HG02798 (cell line): ENCODE results near the gene ARHGAP5.

Experiments used
- ATAC-seq: cut with Tn5 transposase; IDR thresholded peaks from one replicate; pipeline ENCODE4 v1.9.1; 2021; ENCODE audit warnings: mild to moderate bottlenecking; ENCODE audit not compliant: unreplicated experiment, poor library complexity

The ARHGAP5 gene

DNA sequence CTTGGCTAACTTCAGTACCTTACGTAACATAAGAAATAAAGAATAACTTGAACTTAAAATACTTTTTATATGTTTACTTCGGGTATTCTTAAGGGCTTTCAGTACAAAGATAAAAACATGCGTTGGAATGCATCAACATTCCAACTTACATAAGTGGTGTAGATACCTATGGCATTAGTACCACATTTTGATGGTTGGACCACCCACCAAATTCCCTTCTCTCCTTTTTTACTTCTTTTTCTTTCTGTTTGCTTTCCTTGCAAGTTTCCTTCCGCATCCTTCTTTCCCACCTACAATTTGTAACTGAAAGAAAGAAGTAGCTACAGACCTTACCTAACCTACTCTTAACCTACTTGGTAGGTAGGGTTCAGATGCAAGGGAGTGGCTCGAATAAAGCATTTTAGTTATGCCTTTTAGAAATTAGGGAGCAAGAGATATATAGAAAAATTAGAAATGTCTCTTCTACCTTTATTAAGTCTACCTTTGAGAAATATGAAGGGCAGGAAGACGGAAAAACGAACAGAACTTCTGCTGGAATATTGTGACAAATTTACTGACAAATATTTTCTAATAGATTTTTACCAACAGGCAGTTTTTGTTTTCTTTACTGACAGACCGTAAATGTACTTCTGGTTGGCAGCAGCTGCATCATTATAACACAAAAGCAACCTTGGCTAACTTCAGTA is 2.1 kb upstream of the ARHGAP5 start:
- no peak for ATAC-seq

DNA sequence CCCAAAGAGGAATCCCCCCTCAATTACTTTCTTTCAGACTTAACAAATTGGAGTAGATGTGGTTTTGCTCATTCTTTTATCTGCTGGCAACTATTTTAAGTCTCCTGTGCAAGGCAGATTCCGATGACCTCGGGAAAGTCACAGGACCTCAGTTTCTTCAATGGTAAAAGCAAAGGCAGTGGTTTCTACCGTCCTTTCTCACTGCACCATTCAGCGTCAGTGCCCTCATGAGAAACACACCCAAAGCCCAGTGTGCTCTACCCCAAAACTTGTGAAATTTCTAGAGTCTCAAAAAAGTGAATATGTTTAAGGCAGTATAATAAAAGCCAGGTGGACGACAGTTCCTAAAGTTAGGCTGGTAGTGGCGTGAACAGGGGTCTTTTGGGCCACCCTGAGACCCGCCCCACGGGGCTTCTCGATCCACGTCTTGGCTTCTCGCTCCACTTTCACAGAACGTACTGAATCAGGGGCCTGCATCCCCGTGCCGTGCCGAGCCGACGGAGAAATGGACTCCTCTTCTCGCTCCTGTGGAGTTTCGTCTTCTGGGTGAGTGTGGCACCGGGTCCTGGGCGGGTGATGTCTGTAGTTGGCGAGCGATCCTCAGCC is 1.3 kb upstream of the ARHGAP5 start:
- ATAC-seq = peak; percentile 23

DNA sequence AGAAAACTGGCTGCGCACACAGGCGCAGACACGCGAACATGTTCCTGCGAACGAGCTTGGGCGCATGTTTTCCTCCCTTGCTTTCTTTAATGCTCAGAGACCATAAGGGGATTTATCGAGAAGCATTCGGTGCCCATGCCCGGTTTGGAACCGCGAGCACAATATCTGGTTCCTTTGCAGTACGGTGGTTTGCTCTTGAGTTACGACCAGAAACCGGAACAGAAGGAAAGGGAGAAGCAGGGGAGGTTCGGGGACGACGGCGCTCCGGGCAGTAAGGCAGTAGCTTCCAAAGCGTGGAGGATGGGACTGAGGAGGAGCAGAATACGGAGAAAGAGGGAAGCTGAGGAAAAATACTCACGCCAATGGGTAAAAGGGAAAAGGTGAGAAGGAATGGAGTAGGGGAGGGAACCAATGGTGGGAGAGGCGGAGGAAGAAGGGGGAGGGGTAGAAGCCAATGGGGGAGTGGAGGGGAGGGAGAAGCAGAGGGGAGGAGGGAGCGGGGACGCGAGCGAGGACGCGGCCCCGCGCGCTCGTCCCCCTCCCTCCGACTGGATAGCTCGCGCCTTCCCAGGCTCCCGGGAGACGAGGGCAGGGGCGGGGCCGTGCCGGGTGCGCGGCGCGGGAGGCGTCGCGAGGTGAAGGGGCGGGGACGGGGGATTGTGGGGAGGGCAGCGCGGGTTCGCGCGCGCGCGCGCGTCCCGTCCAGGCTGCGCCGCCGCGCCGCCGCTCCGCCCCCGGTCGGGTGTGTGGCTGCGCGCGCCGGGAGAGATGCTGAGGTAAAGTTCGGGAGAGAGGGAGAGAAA is 625 bp upstream of the ARHGAP5 start:
- ATAC-seq = peak; percentile 75

DNA sequence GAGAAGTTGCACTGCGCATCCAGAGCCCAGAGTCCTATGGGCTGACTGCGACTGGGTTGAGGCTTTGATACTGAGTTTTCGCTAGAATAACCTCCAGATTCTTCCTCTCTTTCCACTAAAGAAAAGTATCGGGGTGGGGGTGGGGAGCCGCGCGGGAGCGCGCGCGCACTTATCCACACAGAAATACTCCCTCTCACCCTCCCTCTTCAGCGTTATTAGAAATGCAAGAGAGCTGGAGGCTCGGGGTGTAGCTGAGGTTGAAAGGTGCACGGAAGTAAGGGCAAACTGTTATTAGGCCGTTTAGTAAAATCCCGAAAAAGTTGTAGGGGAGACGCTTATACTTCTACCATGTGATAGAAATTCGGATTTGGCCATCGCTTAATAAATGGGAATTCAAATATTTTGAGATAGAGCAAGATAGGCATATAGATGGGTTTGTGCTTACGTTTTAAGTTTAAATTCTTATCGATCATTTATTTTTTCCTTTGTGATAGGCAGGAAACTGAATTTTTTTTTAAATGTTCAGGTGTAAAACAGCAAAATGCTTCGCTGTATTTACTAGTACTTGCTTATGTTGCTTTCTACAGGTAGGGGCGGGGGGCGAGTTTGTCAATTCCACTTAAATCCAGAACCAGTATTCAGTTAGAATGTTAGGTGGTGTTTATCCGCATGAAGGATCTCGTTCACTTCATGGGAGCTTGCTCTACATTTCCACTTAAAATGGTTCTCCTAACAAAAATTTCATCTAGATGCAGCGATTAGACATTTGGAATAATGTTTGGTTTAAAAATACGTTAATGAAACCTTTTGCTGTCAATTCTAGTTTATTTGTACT is 1.1 kb downstream of the ARHGAP5 start:
- peak; percentile 12 for ATAC-seq

DNA sequence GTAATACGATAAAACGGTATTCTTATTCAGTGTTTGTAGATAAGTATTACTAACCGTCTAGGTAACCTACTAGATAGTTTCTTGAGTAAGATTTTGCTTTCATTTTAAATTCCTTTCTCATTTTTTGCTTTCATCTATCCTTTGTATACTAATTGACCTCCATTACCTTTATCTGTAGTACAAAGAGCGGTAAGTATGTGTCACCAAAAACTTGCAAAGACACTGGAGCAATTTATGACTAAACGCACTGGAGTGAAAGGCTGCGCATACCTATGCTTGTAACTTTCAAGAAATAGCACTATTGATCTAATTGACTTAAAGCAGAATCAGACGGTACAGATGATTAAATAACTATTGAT is 1.7 kb downstream of the ARHGAP5 start:
- no peak for ATAC-seq

DNA sequence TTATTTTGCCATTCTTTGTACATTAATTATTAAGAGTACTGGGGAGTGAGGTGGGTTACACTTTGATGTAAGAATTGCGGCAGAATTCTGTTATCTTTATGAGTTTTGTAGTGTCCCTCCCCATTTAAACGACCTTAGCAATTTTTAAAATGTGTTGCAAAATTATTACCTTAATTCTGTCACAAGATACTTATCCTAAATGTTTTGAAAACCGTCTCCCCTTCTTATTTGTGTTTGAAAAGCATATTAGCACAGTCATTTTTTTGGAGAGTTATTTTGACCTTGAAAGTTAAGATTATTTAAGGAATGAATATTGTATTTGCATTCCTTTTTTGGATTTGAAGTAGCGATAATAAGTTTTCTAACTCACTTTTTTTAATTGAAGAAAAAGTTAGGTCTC is 2.2 kb downstream of the ARHGAP5 start:
- no peak for ATAC-seq

DNA sequence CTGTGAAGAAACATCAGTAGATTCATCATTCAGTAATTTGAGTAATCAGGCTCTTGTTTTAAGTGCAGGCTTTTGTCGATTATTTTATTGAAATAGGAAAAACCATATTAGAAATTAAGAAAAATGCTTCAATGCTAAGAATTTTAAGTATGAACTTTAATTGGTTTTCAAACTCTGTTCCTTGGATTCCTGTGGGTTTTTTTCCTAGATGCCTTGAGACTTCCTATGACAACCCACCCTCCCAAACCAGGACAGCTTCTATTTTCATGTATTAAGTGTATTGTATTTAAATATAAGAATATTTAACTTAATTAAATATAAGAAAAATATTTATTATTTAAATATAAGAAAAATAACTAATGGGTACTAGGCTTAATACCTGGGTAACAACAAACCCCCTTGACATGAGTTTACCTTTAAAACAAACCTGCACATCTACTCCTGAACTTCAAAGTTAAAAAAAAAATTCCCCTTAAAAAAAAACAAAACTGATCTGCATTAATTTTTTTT is 3.0 kb downstream of the ARHGAP5 start:
- no peak for ATAC-seq

DNA sequence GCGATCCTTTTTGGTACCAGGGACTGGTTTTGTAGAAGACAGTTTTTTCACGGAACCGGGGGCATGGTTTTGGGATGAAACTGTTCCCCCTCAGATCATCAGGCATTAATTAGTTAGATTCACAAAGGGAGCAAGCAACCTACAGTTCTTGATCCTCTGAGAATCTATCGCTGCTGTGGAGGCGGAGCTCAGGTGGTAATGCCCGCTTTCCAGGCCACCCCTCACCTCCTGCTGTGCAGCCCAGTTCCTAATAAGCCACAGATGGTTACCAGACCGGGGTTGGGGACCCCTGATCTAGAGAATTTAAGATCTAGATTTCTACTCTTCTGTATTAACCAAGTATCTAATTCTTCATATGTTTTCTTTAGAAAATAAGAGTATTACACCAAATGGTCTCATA is 4.8 kb downstream of the ARHGAP5 start:
- no peak for ATAC-seq

DNA sequence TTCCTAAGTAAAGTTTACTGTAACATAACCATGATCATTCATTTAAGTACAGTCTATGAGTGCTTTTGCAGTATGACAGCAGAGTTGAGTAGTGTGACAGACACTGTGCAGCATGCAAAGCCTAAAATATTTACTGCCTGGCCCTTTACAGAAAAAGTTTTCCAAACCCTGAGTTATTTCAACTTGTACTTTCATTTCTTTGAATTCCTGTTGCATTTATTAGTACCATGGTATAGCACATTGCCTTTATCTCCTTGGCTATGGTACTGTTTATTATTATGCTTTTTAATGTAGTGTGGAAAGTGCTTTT is 6.2 kb downstream of the ARHGAP5 start:
- no peak for ATAC-seq

DNA sequence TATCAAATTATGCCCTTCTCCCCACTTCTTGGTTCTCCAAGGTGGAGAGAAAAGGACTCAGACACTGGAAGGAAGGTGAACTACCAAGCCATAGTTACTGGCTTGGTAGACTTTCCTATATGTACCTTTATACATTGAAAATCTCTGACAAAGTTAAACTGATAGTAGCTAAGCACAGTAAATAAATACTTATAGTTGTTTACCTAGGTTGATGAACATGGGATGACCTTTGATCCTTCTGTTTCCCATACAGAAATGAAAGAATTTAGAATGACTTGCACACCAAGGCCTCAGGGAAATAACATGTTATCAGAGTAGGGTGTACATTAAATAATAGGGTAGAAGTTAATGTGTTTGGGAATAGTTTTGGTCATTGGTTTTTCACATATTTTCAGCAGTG is 6.7 kb downstream of the ARHGAP5 start:
- ATAC-seq = no peak

DNA sequence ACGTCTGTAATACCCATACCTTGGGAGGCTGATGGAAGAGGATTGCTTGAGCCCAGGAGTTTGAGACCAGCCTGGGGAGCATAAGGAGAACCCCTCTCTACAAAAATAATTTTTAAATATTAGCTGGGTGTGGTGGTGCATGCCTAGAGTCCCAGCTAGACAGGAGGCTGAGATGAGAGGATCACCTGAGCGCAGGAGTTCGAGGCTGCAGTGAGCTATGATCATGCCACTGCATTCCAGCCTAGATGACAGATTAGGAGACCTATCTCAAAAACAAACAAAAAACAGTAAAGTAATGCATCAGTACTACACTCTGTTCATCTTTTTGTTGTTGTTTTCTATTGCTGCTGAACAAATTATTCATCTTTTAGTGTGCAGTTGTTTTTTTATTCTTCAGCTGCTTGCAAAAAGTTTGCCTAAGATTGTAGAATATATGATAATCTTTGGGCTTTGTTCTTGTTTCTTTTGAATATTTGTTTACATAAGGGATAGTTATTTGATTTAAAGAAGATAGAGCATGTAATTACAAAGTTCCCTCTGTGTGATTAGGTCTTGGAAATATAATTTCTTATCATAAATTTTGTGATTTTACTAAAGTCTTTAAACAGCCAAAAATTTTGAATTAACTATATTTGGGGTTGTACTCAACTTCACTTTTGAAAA is 8.2 kb downstream of the ARHGAP5 start:
- ATAC-seq = no peak

DNA sequence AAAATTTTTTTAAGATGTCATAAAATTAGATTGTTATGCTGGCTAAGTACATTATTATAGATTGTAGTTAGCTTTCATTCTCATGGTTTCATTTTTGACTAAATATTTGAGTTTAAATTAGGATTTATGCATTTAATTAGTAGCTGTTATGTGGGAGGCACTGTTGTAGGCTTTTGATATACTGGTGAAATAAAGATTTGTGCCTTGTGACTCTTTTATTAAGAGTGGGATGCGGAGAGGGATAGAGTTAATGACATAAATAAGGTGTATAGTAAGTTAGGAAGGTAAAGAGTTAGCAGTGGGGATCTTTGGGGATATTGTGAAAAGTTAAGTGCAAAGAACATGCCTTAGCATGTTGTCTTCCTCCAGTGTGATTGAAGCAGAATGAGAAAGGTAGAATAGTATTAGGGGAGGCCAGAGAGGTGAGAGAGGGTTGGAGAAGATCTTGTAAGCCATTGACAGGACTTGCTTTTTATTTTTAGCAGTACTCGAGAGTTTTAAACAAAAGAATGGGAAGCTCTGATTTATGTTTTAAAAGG is 8.8 kb downstream of the ARHGAP5 start:
- no peak for ATAC-seq

DNA sequence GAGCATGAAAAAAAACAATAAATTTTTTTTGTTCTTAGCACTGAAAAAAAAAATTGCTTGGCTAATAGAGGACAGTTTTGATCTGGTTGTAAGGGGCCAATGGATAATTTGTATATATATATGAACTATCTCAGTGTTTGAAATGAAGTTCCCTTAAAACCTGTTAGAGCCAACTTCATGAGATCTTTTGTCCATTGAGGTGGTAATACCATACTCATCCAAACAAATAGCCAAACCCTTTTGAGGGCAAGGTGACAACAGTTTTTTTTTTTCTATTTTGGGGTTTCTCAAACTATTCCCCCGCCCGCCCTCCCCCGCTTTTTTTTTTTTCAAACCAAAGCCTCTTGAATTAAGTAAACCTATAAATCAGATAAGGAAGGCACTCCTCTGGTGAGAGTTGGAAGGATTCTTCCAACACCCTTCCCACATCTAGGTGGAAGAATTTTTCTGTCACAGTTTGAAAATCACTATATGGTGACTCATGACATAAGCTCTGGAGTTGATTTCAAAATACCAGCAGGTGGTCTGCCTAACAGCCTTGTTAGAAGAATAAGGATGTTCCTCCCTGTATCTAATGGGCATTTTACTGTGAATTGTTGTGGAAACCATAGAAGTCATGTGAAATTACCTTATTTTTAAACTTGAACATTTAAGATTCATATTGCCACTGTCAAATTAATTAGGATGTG is 10.2 kb downstream of the ARHGAP5 start:
- no peak for ATAC-seq

DNA sequence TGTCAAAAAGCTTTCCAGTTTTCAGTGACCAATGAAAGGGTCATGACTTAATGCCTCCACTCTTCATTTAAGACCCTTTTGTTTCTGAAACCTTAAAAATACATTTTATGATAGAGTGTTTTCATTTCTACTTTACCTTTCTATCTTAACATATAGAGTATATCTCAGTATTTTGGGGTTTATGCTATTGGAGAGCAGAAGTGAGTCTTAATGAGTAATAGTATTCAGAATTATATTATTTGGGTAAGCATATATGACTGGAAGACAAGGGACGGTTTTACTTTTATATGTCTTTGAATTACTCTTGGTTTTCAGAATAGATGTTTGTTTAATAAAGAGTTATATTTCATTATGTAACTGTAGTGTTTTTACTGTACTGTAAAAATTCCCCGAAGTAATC is 10.8 kb downstream of the ARHGAP5 start:
- no peak for ATAC-seq

DNA sequence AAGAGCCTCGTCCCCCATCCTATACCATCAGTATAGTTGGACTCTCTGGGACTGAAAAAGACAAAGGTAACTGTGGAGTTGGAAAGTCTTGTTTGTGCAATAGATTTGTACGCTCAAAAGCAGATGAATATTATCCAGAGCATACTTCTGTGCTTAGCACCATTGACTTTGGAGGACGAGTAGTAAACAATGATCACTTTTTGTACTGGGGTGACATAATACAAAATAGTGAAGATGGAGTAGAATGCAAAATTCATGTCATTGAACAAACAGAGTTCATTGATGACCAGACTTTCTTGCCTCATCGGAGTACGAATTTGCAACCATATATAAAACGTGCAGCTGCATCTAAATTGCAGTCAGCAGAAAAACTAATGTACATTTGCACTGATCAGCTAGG is 13.6 kb downstream of the ARHGAP5 start:
- no peak for ATAC-seq

DNA sequence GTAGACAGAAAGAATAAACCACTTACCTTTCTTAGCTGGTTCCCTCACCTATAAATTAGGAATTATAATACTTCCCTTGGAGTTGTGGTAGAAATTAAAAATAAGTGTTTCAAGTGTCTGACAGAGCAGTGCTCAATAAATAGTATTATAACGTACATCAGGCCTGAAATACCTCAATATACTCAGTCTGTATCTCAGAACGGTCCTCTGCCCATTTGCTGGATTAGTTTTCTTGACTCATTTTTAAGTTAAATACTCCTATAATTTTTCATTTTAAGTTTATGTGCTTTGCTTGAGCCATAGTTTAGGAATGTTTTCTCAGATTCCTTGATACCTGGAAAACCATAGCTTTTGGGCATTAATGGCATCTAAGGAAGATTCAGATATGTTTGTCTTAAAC is 22.4 kb downstream of the ARHGAP5 start:
- ATAC-seq = no peak

DNA sequence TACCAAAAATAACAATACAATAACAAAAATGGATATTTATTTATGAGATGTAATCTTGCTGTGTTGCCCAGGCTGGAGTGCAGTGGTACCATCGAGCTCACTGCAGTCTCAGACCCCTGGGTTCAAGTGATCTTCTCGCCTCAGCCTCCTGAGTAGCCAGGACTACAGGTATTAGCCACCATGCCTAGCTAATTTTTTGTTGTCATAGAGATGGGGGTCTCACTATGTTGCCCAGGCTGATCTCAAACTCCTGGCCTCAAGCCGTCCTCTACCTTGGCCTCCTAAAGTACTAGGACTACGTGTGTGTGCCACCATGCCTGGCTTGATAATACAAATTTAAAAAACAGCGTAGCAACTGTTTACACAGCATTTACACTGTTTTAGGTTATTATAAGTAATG is 23.1 kb downstream of the ARHGAP5 start:
- ATAC-seq = no peak

DNA sequence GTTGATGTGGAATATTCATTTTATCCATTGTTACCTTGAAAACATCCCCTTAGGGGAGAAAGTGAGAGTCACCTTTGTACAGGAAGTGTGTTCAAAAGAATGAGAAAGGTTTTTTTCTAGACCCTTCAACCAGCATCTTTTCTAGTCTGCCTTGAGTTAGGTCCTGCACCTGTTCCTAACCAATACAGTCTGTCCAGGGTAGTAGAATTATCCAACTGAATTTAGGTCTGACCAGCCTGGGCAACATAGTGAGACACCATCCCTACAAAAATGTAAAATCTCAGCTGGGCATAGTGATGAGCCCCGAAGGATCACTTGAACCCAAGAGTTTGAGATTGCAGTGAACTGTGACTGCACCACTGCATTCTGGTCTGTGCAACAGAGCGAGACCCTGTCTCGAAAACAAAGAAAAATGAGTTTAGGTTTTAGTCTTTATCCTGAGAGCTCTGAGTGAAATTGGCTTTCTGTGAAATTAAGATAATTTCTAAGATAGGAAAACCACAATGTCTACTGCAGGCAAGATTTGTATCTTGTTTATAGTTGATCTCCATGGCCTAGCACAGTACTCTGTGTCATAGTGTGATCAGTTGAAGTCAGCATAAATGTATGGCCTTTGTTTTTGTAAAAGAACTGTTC is 25.2 kb downstream of the ARHGAP5 start:
- ATAC-seq = peak; percentile 60

DNA sequence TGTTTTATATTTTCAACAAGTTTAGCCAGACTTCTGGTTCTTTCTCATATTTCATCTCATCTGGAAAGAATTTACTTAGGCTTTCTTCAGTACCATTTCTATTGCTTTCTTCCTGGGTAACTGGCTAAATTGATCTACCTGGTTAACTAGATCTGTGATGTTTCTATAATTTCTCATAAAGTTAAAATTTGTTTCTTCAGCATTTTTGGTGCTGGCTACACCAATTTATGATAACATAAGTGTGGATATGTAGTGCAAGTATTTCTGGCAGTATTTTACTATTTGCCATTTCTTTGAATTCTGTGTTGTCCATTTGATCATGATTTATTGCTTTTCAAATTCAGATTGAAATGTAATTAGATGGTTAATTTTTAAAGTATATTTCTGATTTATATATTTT is 25.9 kb downstream of the ARHGAP5 start:
- no peak for ATAC-seq
